ENCODE data around the gene SYTL3.

DNA sequence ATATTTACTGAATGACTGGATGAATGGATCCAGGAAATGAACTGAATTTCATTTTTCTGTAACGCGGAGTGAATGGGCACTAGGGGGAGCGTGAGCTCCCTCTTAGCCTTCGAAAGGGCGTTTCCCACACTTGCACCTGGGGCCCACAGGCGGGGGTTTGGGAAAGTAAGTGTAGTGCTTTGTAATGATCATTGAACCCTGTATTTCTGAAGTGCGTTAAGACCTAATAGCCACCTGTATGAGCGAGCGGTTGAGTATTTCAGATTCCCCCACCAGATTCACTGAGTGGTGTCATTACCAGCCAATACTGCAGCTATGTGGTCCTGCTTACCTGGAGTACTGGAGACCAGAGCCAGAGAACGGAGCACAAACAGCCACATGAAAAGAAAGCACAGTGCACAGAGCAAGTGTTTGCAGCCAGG is 10.5 kb downstream of the SYTL3 start:
- TF ChIP-seq ZNF384 (IDR thresholded peaks at IDR 0.05) (no peak), SP1 (IDR thresholded peaks at IDR 0.05) (no peak), FOXK2 (IDR thresholded peaks at IDR 0.05) (no peak), CTBP1 (IDR thresholded peaks at IDR 0.05; ENCODE audit: borderline replicate concordance) (no peak), NFRKB (IDR thresholded peaks at IDR 0.05) (no peak), FOXM1 (IDR thresholded peaks at IDR 0.05; ENCODE audit: borderline replicate concordance) (no peak), TARDBP (IDR thresholded peaks at IDR 0.05) (no peak), SUZ12 (IDR thresholded peaks at IDR 0.05) (no peak), FOXA1 (IDR thresholded peaks at IDR 0.05) (no peak), ARNT (IDR thresholded peaks at IDR 0.05) (no peak), ELF4 (IDR thresholded peaks at IDR 0.05) (no peak)
- TF ChIP-seq, protein P1, sequence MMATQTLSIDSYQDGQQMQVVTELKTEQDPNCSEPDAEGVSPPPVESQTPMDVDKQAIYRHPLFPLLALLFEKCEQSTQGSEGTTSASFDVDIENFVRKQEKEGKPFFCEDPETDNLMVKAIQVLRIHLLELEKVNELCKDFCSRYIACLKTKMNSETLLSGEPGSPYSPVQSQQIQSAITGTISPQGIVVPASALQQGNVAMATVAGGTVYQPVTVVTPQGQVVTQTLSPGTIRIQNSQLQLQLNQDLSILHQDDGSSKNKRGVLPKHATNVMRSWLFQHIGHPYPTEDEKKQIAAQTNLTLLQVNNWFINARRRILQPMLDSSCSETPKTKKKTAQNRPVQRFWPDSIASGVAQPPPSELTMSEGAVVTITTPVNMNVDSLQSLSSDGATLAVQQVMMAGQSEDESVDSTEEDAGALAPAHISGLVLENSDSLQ (IDR thresholded peaks at IDR 0.05): no peak

All from HEK293T (cell line).